ENCODE measurements around the gene KLHL36.
"Not testable (repeated sequence)": the region's sequence is repeated elsewhere in the genome, so short reads cannot be mapped to it uniquely, and the experiment has no call there.

Gene KLHL36

DNA sequence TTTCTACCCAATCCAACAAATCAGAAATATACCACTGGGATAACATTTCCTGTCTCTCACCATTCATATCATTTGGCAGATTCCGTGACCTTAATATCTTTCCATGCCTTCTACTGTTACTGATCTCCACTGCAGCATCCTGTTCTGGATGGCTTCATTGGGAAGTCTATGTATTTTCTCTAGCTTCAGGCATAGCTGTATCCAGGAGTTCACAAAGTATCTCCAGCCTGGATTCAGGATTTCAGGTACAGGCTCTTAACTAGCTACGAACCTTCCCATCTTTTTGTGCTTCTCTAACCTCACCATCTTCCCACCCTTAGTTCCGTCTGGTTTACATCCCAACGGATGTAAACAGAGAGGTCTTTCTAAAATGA is 36.3 kb downstream of the KLHL36 start:
- TF ChIP-seq, protein P1, sequence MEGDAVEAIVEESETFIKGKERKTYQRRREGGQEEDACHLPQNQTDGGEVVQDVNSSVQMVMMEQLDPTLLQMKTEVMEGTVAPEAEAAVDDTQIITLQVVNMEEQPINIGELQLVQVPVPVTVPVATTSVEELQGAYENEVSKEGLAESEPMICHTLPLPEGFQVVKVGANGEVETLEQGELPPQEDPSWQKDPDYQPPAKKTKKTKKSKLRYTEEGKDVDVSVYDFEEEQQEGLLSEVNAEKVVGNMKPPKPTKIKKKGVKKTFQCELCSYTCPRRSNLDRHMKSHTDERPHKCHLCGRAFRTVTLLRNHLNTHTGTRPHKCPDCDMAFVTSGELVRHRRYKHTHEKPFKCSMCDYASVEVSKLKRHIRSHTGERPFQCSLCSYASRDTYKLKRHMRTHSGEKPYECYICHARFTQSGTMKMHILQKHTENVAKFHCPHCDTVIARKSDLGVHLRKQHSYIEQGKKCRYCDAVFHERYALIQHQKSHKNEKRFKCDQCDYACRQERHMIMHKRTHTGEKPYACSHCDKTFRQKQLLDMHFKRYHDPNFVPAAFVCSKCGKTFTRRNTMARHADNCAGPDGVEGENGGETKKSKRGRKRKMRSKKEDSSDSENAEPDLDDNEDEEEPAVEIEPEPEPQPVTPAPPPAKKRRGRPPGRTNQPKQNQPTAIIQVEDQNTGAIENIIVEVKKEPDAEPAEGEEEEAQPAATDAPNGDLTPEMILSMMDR (IDR thresholded peaks at IDR 0.05; ENCODE audit: low read depth, low read length, missing control alignments) = no peak
- no peak for DNase-seq (ENCODE audit: low read depth)
- no peak overlapping the region for H3K4me3 ChIP-seq (ENCODE audit: low read depth, low read length)

DNA sequence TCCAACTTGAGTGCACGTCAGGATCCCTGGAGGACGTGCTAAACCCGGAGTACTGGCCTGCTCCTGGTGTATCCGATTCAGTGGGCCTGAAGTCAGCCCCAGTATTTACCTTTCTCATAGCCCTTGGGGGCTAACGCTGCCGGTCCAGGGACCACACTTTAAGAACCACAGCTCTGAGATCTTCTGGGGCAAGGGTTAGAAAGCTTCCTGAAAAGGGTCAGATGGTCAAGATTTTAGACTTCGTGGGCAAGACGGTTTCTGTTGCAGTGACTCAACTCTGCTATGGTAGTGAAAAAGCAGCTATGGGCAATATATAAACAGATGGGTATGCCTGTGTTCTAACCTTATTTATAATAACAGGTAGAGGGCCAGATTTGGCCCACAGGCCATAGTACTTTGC is 36.9 kb downstream of the KLHL36 start:
- TF ChIP-seq, protein P1 (IDR thresholded peaks at IDR 0.05; ENCODE audit: low read depth, low read length, missing control alignments) = no peak
- no peak for DNase-seq (ENCODE audit: low read depth)
- H3K4me3 ChIP-seq (ENCODE audit: low read depth, low read length) = no peak overlapping the region

DNA sequence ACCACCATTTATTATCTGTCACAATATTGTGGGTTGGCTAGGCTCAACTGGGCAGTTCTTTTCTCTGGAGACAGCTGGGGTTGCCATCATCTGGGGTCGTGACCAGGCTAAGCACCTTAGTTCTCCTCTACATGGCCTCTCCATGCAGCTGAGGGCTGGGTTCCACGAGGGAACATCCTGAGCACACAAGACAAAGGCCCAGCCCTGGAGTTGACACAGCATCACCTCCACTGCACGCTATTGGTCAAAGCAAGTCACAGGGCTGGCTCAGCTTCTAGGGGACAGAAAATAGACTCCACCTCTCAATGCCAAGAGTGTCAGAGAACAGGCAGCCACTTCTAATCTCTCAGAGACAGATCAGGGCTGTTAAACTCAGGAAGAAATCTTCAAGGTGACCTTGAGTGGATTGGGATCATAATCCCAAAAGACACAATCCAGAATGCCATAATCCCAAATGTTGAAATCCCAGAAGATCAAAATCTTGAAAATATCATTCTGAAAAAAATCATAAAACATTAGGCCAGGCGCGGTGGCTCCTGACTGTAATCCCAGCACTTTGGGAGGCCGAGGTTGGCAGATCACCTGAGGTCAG is 38.5 kb downstream of the KLHL36 start:
- no peak for DNase-seq (ENCODE audit: low read depth)
- no peak overlapping the region for H3K4me3 ChIP-seq (ENCODE audit: low read depth, low read length)
- TF ChIP-seq, protein P1 (IDR thresholded peaks at IDR 0.05; ENCODE audit: low read depth, low read length, missing control alignments) = no peak

DNA sequence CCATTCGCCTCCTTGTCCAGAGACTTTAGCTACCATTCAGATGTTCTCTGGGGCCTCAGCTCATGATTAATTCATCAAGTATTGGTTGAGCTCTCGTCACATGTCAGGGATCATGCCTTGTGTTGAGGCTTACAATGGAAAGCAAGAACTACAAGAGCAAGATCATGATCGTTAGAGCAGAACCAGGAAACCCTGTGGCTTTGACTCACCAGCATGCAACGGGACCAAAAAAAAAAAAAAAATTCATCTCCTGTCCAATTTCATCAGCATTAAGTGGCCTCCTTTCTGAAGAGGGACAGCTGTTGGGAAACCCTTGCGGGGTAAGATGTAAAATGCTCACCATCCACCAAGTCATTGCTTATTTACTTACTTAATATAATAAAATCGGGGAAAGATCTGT is 39.4 kb downstream of the KLHL36 start:
- H3K4me3 ChIP-seq (ENCODE audit: low read depth, low read length) = no peak overlapping the region
- TF ChIP-seq, protein P1 (IDR thresholded peaks at IDR 0.05; ENCODE audit: low read depth, low read length, missing control alignments) = no peak
- DNase-seq (ENCODE audit: low read depth) = peak; percentile 61

DNA sequence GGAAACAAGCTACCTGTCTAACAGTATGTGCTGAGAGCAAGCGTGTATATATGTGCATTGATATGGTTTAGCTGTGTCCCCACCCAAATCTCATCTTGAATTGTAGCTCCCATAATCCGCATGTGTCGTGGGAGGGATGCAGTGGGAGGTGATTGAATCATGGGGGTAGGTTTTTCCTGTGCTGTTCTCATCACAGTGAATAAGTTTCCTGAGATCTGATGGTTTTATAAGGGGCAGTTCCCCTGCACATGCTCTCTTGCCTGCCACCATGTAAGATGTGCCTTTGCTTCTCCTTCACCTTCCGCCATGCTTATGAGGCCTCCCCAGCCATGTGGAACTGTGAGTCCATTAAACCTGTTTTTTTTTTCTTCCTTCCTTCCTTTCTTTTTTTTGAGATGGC is 39.9 kb downstream of the KLHL36 start:
- DNase-seq (ENCODE audit: low read depth); H3K4me3 ChIP-seq (ENCODE audit: low read depth, low read length): not testable (repeated sequence)

DNA sequence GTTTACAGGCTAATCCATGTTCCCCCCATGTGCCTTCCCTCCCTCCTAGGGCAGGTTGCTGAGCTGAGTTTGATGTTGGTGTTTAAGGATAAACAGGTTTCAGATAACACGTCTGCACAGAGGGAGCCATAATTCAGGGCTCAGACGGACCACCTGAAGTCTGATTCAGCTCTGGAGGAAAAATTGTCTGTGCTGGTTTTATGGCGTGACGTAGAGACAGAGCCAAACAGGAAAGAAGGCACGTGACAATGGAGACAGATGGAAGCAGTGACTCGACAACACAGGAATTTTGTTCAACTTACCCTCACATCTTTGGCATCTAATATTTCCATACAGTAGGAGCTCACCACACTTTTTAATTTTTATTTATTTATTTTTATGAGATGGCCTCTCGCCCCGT is 40.8 kb downstream of the KLHL36 start:
- H3K4me3 ChIP-seq (ENCODE audit: low read depth, low read length) = no peak overlapping the region
- TF ChIP-seq, protein P1 (IDR thresholded peaks at IDR 0.05; ENCODE audit: low read depth, low read length, missing control alignments) = no peak
- DNase-seq (ENCODE audit: low read depth) = no peak

DNA sequence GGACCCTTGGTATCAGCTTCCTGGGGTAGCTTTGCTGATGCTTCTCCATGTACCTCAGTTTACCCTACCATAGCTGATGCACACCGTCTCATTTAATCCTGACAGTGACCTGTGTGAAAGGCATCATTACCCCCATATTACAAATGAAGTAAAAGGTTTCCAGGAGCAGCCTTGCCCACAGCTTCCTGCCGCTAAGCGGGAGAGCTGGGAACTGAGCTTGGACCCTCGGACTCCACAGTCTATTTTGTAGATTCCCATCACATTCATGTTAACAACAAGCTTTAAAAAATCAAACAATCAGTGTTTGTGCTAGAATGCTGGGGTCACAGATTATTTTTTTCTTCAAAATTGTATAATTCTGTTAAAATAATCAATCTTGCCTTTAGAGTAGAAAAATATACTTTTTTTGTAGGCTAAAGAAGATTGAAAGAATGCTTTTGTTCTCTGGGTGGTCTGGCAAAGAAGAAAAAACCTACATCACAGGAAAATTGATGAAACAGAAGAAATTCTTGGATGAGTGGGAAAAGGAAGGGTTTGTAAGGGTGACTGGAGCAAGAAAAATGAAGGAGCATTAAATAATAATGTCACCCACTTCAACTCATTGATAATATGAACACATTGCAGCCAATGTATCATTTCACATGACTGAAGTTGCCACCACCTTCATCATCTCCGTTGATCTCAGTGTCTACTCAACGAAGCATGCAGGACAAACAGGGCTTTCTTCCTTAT is 41.9 kb downstream of the KLHL36 start:
- H3K4me3 ChIP-seq (ENCODE audit: low read depth, low read length) = no peak overlapping the region
- TF ChIP-seq, protein P1 (IDR thresholded peaks at IDR 0.05; ENCODE audit: low read depth, low read length, missing control alignments) = no peak
- DNase-seq (ENCODE audit: low read depth) = no peak
